Liver (tissue), 9 donors: Measurements from ENCODE around the gene ANKMY1. TPM values are rescaled to one million over a fixed set of nuclear protein-coding genes. Genes with fewer than 3 reads are reported as not detected.

Experiments
- DNase-seq: peaks from one replicate; pipeline ENCODE4 v3.0.0-alpha.2; 2017; ENCODE audit warnings: low spot score
- H3K27ac ChIP-seq, 2 donors: one replicate each; pipeline ENCODE4 v1.7.0; 2013; ENCODE audit warnings: inconsistent platforms in 2 of 2, low read length in 2 of 2, control low read depth in 1 of 2, low read depth in 1 of 2, mild to moderate bottlenecking in 1 of 2
- H3K27me3 ChIP-seq, 4 donors: one replicate each; pipeline versions ENCODE4 v1.6.1 to v1.7.0; 2013; ENCODE audit warnings: low read length in 3 of 4, inconsistent platforms in 1 of 4, mild to moderate bottlenecking in 1 of 4, moderate library complexity in 1 of 4; ENCODE audit not compliant: control insufficient read depth in 4 of 4, insufficient read depth in 4 of 4
- H3K36me3 ChIP-seq, 4 donors: one replicate each; pipeline versions ENCODE4 v1.6.1 to v1.7.0; 2013; ENCODE audit warnings: low read length in 3 of 4, mild to moderate bottlenecking in 3 of 4, low read depth in 1 of 4, moderate library complexity in 1 of 4; ENCODE audit not compliant: control insufficient read depth in 4 of 4, insufficient read depth in 3 of 4
- H3K4me1 ChIP-seq, 4 donors: one replicate each; pipeline versions ENCODE4 v1.6.1 to v1.7.0; 2013; ENCODE audit warnings: low read length in 3 of 4, mild to moderate bottlenecking in 3 of 4, moderate library complexity in 1 of 4; ENCODE audit not compliant: control insufficient read depth in 4 of 4, insufficient read depth in 4 of 4
- H3K4me3 ChIP-seq, 3 donors: one replicate each; pipeline versions ENCODE4 v1.6.1 to v1.7.0; 2013; ENCODE audit warnings: low read length in 3 of 3, control low read depth in 1 of 3, low read depth in 1 of 3, mild to moderate bottlenecking in 1 of 3
- H3K9ac ChIP-seq, 2 donors: one replicate each; pipeline ENCODE4 v1.7.0; 2013; ENCODE audit warnings: low read length in 2 of 2, mild to moderate bottlenecking in 2 of 2, moderate library complexity in 2 of 2, control low read depth in 1 of 2, low read depth in 1 of 2
- H3K9me3 ChIP-seq, 4 donors: one replicate each; pipeline versions ENCODE4 v1.6.1 to v1.7.0; 2013; ENCODE audit warnings: low read length in 3 of 4; ENCODE audit not compliant: control insufficient read depth in 4 of 4
- EGR1 ChIP-seq, 2 donors: IDR thresholded peaks; 2 replicates each; pipeline ENCODE4 v1.6.1; 2016 to 2018; ENCODE audit warnings: antibody characterized with exemption in 2 of 2, low read depth in 2 of 2
- FOXA1 ChIP-seq: IDR thresholded peaks from 2 replicates; pipeline ENCODE4 v1.6.1; 2016; ENCODE audit warnings: antibody characterized with exemption
- FOXA2 ChIP-seq: IDR thresholded peaks from 2 replicates; pipeline ENCODE4 v1.6.1; 2016; ENCODE audit warnings: antibody characterized with exemption
- GABPA ChIP-seq, 2 donors: IDR thresholded peaks in 1 of 2; conservative IDR thresholded peaks in 1 of 2; 2 replicates each; pipeline ENCODE4 v1.6.1; 2016; ENCODE audit warnings: antibody characterized with exemption in 2 of 2, mild to moderate bottlenecking in 1 of 2, moderate library complexity in 1 of 2
- HNF4A ChIP-seq, 2 donors: conservative IDR thresholded peaks; 2 replicates each; pipeline ENCODE4 v1.6.1; 2016; ENCODE audit warnings: antibody characterized with exemption in 2 of 2, mild to moderate bottlenecking in 2 of 2
- HNF4G ChIP-seq: IDR thresholded peaks from 2 replicates; pipeline ENCODE4 v1.6.1; 2016; ENCODE audit warnings: antibody characterized with exemption
- JUND ChIP-seq, 2 donors: IDR thresholded peaks; 2 replicates each; pipeline ENCODE4 v1.6.1; 2016; ENCODE audit warnings: antibody characterized with exemption in 2 of 2
- NR2F2 ChIP-seq: IDR thresholded peaks from 2 replicates; pipeline ENCODE4 v1.6.1; 2016; ENCODE audit warnings: antibody characterized with exemption
- RAD21 ChIP-seq, 2 donors: IDR thresholded peaks; 2 replicates each; pipeline ENCODE4 v1.6.1; 2016; ENCODE audit warnings: antibody characterized with exemption in 2 of 2, mild to moderate bottlenecking in 2 of 2
- RXRA ChIP-seq, 2 donors: IDR thresholded peaks; 2 replicates each; pipeline ENCODE4 v1.6.1; 2017 to 2018; ENCODE audit warnings: antibody characterized with exemption in 2 of 2, mild to moderate bottlenecking in 1 of 2
- SP1 ChIP-seq: IDR thresholded peaks from 2 replicates; pipeline ENCODE4 v1.6.1; 2018; ENCODE audit warnings: antibody characterized with exemption, mild to moderate bottlenecking
- TAF1 ChIP-seq: conservative IDR thresholded peaks from 2 replicates; pipeline ENCODE4 v1.6.1; 2016; ENCODE audit warnings: antibody characterized with exemption, mild to moderate bottlenecking
- YY1 ChIP-seq: IDR thresholded peaks from 2 replicates; pipeline ENCODE4 v1.6.1; 2016; ENCODE audit warnings: antibody characterized with exemption, mild to moderate bottlenecking
- WGBS: extraction: QIAGEN DNeasy Blood & Tissue Kit; methylation state at CpG from one replicate; pipeline ENCODE4 v1.1.7; 2013; 5-methylcytosine and 5-hydroxymethylcytosine counted together
- polyA plus RNA-seq, 2 donors: library from polyadenylated mRNA; stranded (reverse) in 1 of 2; unstranded in 1 of 2; fragments of 200-250 nt in 1 of 2; fragments of >200 nt in 1 of 2; fragmentation: Nextera tagmentation in 1 of 2; extraction: Ambion mirVana in 1 of 2; gene quantifications; one replicate each; pipeline versions ENCODE4 v1.2.1 to v1.2.3, GENCODE V29; 2013 to 2015
- total RNA-seq, 2 donors: library from RNA; depleted of rRNA; stranded (reverse); fragments of >200 nt; gene quantifications; one replicate each; pipeline ENCODE4 v1.2.3, GENCODE V29; 2014
- TF ChIP-seq, protein P1 (sequence below): IDR thresholded peaks from 2 replicates; pipeline ENCODE4 v1.6.1; 2016; ENCODE audit warnings: antibody characterized with exemption
- TF ChIP-seq, protein P2 (sequence below): IDR thresholded peaks from 2 replicates; pipeline ENCODE4 v1.6.1; 2016; ENCODE audit warnings: antibody characterized with exemption
- TF ChIP-seq, protein P3 (sequence below): fragments of 150-350 bp; IDR thresholded peaks from 2 replicates; pipeline ENCODE4 v1.5.1; 2017; ENCODE audit warnings: improper control_type of control experiment, low read depth, low read length; ENCODE audit not compliant: missing input control
- TF ChIP-seq, protein P4 (sequence below): IDR thresholded peaks from 2 replicates; pipeline ENCODE4 v1.6.1; 2016; ENCODE audit warnings: antibody characterized with exemption, mild to moderate bottlenecking
- TF ChIP-seq, protein P5 (sequence below): IDR thresholded peaks from 2 replicates; pipeline ENCODE4 v1.6.1; 2016; ENCODE audit warnings: antibody characterized with exemption
- donor health status: healthy.
- donor health status: healthy.
- donor health status: healthy.
- donor health status: healthy.
- donor health status: healthy.

The ANKMY1 gene
- total and polyA plus RNA-seq, 4 donors, result 2.5 to 12.8 (median 4.2) TPM

- peak; percentile 21 for DNase-seq
- Histone ChIP-seq H3K9me3 (no peaks in the 10 kb centered on the region), H3K27ac (no peak overlapping the region), H3K4me3 (no peak overlapping the region), H3K4me1 (no peaks in the 10 kb centered on the region), H3K27me3 (no peaks in the 10 kb centered on the region), H3K36me3 (peaks cover 0 to 12% (median 5%) of the 10 kb centered on the region in 4 donors), H3K9ac (no peak overlapping the region)
- TF ChIP-seq GABPA (IDR thresholded peaks at IDR 0.05 in 1 of 2, conservative IDR thresholded peaks at IDR 0.05 in 1 of 2), result no peak
- 97% methylated on average over 11 of the region's 11 CpGs for WGBS
These were observed 45.7 kb downstream of the ANKMY1 start for GRCh38 chr2:240512109-240512485.

DNA sequence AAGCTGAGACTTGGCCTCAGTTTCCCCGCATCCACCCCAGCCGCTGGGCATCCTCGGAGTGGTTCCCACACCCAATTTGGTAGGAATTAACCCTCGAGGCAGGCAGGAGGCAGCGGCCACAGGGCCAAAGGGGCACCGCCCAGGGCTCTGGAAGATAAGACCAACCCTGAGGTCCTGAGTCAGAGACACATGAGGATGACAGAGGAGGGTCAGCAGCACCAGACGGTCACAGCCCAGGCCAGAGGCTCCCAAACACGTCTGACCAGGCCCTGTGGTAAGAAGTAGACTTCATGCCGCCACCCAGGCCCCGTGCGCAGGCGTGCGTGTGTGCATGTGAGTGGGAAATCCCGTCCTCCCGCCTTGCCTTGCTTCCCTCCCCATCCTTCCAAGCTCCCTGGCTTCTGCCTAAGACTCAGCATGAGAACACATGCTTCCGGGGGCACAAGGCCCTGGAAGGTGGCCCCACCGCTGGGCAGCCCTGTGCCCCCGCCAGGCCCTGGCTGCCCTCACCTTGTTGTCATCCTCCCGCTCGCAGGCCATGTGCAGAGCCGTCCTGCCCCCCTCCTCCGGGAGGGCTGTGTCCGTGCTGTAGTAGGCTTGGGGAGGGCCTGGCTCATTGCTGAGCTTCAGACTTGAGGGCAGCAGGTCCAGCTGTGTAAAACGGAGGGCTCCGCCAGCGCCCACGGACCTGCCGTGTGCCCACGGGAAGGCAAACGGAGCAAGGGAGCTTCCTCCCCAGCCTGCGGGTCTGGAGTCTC, 46.3 kb downstream of the ANKMY1 start:
- no peaks in the 10 kb centered on the region for H3K9me3 ChIP-seq
- no peaks in the 10 kb centered on the region for H3K4me1 ChIP-seq
- H3K27ac ChIP-seq, result no peak overlapping the region
- H3K9ac ChIP-seq, result no peak overlapping the region
- 95% methylated on average over 31 of the region's 31 CpGs for WGBS
- peaks cover 0 to 12% (median 5%) of the 10 kb centered on the region in 4 donors for H3K36me3 ChIP-seq
- TF ChIP-seq, protein P1, sequence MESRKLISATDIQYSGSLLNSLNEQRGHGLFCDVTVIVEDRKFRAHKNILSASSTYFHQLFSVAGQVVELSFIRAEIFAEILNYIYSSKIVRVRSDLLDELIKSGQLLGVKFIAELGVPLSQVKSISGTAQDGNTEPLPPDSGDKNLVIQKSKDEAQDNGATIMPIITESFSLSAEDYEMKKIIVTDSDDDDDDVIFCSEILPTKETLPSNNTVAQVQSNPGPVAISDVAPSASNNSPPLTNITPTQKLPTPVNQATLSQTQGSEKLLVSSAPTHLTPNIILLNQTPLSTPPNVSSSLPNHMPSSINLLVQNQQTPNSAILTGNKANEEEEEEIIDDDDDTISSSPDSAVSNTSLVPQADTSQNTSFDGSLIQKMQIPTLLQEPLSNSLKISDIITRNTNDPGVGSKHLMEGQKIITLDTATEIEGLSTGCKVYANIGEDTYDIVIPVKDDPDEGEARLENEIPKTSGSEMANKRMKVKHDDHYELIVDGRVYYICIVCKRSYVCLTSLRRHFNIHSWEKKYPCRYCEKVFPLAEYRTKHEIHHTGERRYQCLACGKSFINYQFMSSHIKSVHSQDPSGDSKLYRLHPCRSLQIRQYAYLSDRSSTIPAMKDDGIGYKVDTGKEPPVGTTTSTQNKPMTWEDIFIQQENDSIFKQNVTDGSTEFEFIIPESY, result no peak
- no peak for TF ChIP-seq GABPA (IDR thresholded peaks at IDR 0.05 in 1 of 2, conservative IDR thresholded peaks at IDR 0.05 in 1 of 2)
- TF ChIP-seq NR2F2, result no peak
- no peak for TF ChIP-seq HNF4G
- TF ChIP-seq JUND (IDR thresholded peaks at IDR 0.05), result no peak
- TF ChIP-seq, protein P2, sequence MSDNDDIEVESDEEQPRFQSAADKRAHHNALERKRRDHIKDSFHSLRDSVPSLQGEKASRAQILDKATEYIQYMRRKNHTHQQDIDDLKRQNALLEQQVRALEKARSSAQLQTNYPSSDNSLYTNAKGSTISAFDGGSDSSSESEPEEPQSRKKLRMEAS, result no peak
- no peak for TF ChIP-seq FOXA2
- TF ChIP-seq RXRA (IDR thresholded peaks at IDR 0.05), result no peak
- TF ChIP-seq SP1, result no peak
- TF ChIP-seq EGR1 (IDR thresholded peaks at IDR 0.05; ENCODE audit: low read depth in 2 of 2), result no peak
- TF ChIP-seq FOXA1, result no peak
- TF ChIP-seq RAD21 (IDR thresholded peaks at IDR 0.05), result no peak
- no peak for TF ChIP-seq YY1
- TF ChIP-seq, protein P3, sequence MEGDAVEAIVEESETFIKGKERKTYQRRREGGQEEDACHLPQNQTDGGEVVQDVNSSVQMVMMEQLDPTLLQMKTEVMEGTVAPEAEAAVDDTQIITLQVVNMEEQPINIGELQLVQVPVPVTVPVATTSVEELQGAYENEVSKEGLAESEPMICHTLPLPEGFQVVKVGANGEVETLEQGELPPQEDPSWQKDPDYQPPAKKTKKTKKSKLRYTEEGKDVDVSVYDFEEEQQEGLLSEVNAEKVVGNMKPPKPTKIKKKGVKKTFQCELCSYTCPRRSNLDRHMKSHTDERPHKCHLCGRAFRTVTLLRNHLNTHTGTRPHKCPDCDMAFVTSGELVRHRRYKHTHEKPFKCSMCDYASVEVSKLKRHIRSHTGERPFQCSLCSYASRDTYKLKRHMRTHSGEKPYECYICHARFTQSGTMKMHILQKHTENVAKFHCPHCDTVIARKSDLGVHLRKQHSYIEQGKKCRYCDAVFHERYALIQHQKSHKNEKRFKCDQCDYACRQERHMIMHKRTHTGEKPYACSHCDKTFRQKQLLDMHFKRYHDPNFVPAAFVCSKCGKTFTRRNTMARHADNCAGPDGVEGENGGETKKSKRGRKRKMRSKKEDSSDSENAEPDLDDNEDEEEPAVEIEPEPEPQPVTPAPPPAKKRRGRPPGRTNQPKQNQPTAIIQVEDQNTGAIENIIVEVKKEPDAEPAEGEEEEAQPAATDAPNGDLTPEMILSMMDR, result no peak
- no peak for TF ChIP-seq HNF4A (conservative IDR thresholded peaks at IDR 0.05)
- TF ChIP-seq, protein P4, sequence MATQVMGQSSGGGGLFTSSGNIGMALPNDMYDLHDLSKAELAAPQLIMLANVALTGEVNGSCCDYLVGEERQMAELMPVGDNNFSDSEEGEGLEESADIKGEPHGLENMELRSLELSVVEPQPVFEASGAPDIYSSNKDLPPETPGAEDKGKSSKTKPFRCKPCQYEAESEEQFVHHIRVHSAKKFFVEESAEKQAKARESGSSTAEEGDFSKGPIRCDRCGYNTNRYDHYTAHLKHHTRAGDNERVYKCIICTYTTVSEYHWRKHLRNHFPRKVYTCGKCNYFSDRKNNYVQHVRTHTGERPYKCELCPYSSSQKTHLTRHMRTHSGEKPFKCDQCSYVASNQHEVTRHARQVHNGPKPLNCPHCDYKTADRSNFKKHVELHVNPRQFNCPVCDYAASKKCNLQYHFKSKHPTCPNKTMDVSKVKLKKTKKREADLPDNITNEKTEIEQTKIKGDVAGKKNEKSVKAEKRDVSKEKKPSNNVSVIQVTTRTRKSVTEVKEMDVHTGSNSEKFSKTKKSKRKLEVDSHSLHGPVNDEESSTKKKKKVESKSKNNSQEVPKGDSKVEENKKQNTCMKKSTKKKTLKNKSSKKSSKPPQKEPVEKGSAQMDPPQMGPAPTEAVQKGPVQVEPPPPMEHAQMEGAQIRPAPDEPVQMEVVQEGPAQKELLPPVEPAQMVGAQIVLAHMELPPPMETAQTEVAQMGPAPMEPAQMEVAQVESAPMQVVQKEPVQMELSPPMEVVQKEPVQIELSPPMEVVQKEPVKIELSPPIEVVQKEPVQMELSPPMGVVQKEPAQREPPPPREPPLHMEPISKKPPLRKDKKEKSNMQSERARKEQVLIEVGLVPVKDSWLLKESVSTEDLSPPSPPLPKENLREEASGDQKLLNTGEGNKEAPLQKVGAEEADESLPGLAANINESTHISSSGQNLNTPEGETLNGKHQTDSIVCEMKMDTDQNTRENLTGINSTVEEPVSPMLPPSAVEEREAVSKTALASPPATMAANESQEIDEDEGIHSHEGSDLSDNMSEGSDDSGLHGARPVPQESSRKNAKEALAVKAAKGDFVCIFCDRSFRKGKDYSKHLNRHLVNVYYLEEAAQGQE, result no peak
- TF ChIP-seq TAF1, result no peak
- TF ChIP-seq, protein P5, sequence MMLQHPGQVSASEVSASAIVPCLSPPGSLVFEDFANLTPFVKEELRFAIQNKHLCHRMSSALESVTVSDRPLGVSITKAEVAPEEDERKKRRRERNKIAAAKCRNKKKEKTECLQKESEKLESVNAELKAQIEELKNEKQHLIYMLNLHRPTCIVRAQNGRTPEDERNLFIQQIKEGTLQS, result no peak
- no peaks in the 10 kb centered on the region for H3K27me3 ChIP-seq
- peak; percentile 29 for DNase-seq
- no peak overlapping the region for H3K4me3 ChIP-seq
